HL-60 (cell line): ENCODE data around the gene MMGT1.

ENCODE experiments used
- GABPA ChIP-seq: IDR thresholded peaks from 2 replicates; pipeline ENCODE4 v1.6.1; 2012; ENCODE audit warnings: low read depth
- SPI1 ChIP-seq: IDR thresholded peaks from 2 replicates; pipeline ENCODE4 v1.6.1; 2012; ENCODE audit warnings: low read depth, mild to moderate bottlenecking, borderline replicate concordance
- TF ChIP-seq, protein P1 (sequence below): IDR thresholded peaks from one replicate; pipeline ENCODE4 v1.5.1; 2011; ENCODE audit warnings: low read length, control low read depth, inconsistent platforms; ENCODE audit not compliant: insufficient read depth
- TF ChIP-seq, protein P2 (sequence below): IDR thresholded peaks from 2 replicates; pipeline ENCODE4 v1.6.1; 2012; ENCODE audit warnings: low read depth; ENCODE audit not compliant: insufficient replicate concordance

DNA sequence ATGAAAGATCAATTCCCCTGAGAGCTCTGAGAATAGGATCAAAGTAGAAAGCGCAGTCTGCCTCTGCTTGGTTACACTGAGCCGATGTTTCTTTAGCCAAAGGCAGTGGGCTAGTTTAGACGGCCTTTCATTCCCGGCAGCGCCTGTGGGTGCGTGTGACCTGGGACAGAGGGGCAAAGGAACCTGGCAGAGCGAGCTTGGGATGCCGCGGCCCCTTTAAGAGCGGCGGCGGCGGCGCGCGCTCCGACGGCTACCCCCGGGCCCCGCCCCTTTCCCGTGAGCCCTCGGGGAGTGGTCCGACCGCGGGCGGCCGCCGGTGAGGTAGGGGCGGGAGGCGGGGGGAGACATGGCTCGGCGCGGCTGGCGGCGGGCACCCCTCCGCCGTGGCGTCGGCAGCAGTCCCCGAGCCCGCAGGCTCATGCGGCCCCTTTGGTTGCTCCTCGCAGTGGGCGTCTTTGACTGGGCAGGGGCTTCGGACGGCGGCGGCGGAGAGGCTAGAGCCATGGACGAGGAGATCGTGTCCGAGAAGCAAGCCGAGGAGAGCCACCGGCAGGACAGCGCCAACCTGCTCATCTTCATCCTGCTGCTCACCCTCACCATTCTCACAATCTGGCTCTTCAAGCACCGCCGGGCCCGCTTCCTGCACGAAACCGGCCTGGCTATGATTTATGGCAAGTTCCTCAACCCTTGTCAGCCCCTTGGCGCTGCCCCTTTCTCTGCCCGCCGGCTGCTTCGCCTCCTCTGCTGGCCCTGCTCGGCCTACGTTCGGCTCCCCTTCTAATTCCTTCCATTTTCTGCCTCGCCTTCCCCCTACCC is 11.6 kb upstream of the MMGT1 start, which contains the start of gene SLC9A6:
- TF ChIP-seq, protein P1, sequence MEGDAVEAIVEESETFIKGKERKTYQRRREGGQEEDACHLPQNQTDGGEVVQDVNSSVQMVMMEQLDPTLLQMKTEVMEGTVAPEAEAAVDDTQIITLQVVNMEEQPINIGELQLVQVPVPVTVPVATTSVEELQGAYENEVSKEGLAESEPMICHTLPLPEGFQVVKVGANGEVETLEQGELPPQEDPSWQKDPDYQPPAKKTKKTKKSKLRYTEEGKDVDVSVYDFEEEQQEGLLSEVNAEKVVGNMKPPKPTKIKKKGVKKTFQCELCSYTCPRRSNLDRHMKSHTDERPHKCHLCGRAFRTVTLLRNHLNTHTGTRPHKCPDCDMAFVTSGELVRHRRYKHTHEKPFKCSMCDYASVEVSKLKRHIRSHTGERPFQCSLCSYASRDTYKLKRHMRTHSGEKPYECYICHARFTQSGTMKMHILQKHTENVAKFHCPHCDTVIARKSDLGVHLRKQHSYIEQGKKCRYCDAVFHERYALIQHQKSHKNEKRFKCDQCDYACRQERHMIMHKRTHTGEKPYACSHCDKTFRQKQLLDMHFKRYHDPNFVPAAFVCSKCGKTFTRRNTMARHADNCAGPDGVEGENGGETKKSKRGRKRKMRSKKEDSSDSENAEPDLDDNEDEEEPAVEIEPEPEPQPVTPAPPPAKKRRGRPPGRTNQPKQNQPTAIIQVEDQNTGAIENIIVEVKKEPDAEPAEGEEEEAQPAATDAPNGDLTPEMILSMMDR: no peak
- TF ChIP-seq GABPA: no peak
- TF ChIP-seq, protein P2, sequence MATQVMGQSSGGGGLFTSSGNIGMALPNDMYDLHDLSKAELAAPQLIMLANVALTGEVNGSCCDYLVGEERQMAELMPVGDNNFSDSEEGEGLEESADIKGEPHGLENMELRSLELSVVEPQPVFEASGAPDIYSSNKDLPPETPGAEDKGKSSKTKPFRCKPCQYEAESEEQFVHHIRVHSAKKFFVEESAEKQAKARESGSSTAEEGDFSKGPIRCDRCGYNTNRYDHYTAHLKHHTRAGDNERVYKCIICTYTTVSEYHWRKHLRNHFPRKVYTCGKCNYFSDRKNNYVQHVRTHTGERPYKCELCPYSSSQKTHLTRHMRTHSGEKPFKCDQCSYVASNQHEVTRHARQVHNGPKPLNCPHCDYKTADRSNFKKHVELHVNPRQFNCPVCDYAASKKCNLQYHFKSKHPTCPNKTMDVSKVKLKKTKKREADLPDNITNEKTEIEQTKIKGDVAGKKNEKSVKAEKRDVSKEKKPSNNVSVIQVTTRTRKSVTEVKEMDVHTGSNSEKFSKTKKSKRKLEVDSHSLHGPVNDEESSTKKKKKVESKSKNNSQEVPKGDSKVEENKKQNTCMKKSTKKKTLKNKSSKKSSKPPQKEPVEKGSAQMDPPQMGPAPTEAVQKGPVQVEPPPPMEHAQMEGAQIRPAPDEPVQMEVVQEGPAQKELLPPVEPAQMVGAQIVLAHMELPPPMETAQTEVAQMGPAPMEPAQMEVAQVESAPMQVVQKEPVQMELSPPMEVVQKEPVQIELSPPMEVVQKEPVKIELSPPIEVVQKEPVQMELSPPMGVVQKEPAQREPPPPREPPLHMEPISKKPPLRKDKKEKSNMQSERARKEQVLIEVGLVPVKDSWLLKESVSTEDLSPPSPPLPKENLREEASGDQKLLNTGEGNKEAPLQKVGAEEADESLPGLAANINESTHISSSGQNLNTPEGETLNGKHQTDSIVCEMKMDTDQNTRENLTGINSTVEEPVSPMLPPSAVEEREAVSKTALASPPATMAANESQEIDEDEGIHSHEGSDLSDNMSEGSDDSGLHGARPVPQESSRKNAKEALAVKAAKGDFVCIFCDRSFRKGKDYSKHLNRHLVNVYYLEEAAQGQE: no peak
- TF ChIP-seq SPI1: no peak
